GM23338 (cell line): ENCODE results near the gene DPY19L1. TPM values are rescaled to one million over a fixed set of nuclear protein-coding genes. Genes with fewer than 3 reads are reported as not detected.

ENCODE experiments used
- ATAC-seq: fragments of 200-7000 bp; cut with Tn5 transposase; 3 replicates; pipeline ENCODE4 v1.9.1; 2020
- DNase-seq: peaks from one replicate; pipeline ENCODE4 v3.0.0-alpha.2; 2015; ENCODE audit warnings: low spot score
- H2AFZ ChIP-seq: fragments of 200-600 bp; sonication (generic); 2 replicates; pipeline ENCODE4 v1.8.0; 2016; ENCODE audit warnings: antibody characterized with exemption, mild to moderate bottlenecking, moderate library complexity
- H3F3A ChIP-seq: fragments of 200-600 bp; sonication (generic); replicated peaks from 2 replicates; pipeline ENCODE4 v1.8.0; 2017; ENCODE audit warnings: antibody characterized with exemption, mixed run types, low read depth
- H3K27ac ChIP-seq: fragments of 200-600 bp; sonication (generic); 2 replicates; pipeline ENCODE4 v1.6.1; 2016; ENCODE audit warnings: low read depth
- H3K27me3 ChIP-seq: fragments of 200-600 bp; sonication (generic); 2 replicates; pipeline ENCODE4 v1.8.0; 2016; ENCODE audit warnings: mild to moderate bottlenecking, mixed run types, moderate library complexity; ENCODE audit not compliant: insufficient read depth
- H3K36me3 ChIP-seq: fragments of 200-600 bp; sonication (generic); 2 replicates; pipeline ENCODE4 v1.8.0; 2016; ENCODE audit warnings: mild to moderate bottlenecking; ENCODE audit not compliant: insufficient read depth
- H3K4me1 ChIP-seq: fragments of 200-600 bp; sonication (generic); 2 replicates; pipeline ENCODE4 v1.8.0; 2016; ENCODE audit warnings: mild to moderate bottlenecking, moderate library complexity; ENCODE audit not compliant: insufficient read depth
- H3K4me2 ChIP-seq: fragments of 200-600 bp; sonication (generic); 2 replicates; pipeline ENCODE4 v1.7.1; 2017; ENCODE audit warnings: mixed run types
- H3K4me3 ChIP-seq: fragments of 200-600 bp; sonication (generic); 2 replicates; pipeline ENCODE4 v1.6.1; 2016; ENCODE audit warnings: mixed run types
- H3K79me2 ChIP-seq: fragments of 200-600 bp; sonication (generic); replicated peaks from 2 replicates; pipeline ENCODE4 v1.8.0; 2017; ENCODE audit warnings: mild to moderate bottlenecking; ENCODE audit not compliant: insufficient read depth
- H3K9me2 ChIP-seq: fragments of 200-600 bp; sonication (generic); 2 replicates; pipeline ENCODE4 v1.8.0; 2017; ENCODE audit not compliant: insufficient read depth
- H4K20me1 ChIP-seq: fragments of 200-600 bp; sonication (generic); replicated peaks from 2 replicates; pipeline ENCODE4 v1.8.0; 2017; ENCODE audit warnings: mild to moderate bottlenecking; ENCODE audit not compliant: insufficient read depth
- H3K27ac Mint-ChIP-seq: 2 replicates; pipeline ENCODE4 v1.8.0; 2020; ENCODE audit warnings: inconsistent platforms, mild to moderate bottlenecking, moderate library complexity, mixed read lengths
- H3K27me3 Mint-ChIP-seq: 3 replicates; pipeline ENCODE4 v1.8.0; 2022; ENCODE audit warnings: low read depth, mild to moderate bottlenecking, moderate library complexity, mixed read lengths, inconsistent platforms; ENCODE audit not compliant: insufficient read depth, poor library complexity
- H3K36me3 Mint-ChIP-seq: 3 replicates; pipeline ENCODE4 v1.8.0; 2021; ENCODE audit warnings: low read depth, mild to moderate bottlenecking, inconsistent platforms, moderate library complexity, mixed read lengths
- H3K4me1 Mint-ChIP-seq: 3 replicates; pipeline ENCODE4 v1.8.0; 2020; ENCODE audit warnings: mild to moderate bottlenecking, inconsistent platforms, mixed read lengths
- H3K4me3 Mint-ChIP-seq: 3 replicates; pipeline ENCODE4 v1.8.0; 2021; ENCODE audit warnings: moderate library complexity, mild to moderate bottlenecking, inconsistent platforms, mixed read lengths
- H3K9me3 Mint-ChIP-seq: 3 replicates; pipeline ENCODE4 v1.8.0; 2020; ENCODE audit warnings: moderate library complexity, mild to moderate bottlenecking, inconsistent platforms, mixed read lengths
- EZH2 ChIP-seq: fragments of 200-600 bp; sonication (generic); IDR thresholded peaks from one replicate; pipeline ENCODE4 v1.8.0; 2017; ENCODE audit warnings: antibody characterized with exemption, mild to moderate bottlenecking, low read depth; ENCODE audit not compliant: unreplicated experiment
- REST ChIP-seq: IDR thresholded peaks from one replicate; pipeline ENCODE4 v1.6.1; 2018; ENCODE audit warnings: antibody characterized with exemption; ENCODE audit not compliant: unreplicated experiment
- STAT1 ChIP-seq: IDR thresholded peaks from one replicate; pipeline ENCODE4 v1.6.1; 2016; ENCODE audit warnings: antibody characterized with exemption; ENCODE audit not compliant: unreplicated experiment
- ZNF462 ChIP-seq: fragments of 250-450 bp; sonication (Bioruptor Pico); IDR thresholded peaks from 2 replicates; pipeline ENCODE4 v1.5.0; 2020; ENCODE audit warnings: mild to moderate bottlenecking, moderate library complexity
- polyA plus RNA-seq: library from polyadenylated mRNA; unstranded; fragments of >200 nt; fragmentation: Nextera tagmentation; extraction: Ambion mirVana; gene quantifications from 2 replicates; pipeline ENCODE4 v1.2.1, GENCODE V29; 2016
- total RNA-seq: library from RNA; depleted of rRNA; stranded (reverse); fragments of >200 nt; shearing (Covaris generic); gene quantifications from 2 replicates; pipeline ENCODE4 v1.2.3, GENCODE V29; 2014

Gene DPY19L1
- total and polyA plus RNA-seq, 2 experiments from 2014 or later = 4.4 to 20.2 TPM

GRCh38 chr7:35011085-35011484, 26.2 kb downstream of the DPY19L1 start:
- H3K79me2 ChIP-seq = no peaks in the 10 kb centered on the region
- H3K4me3 ChIP-seq = no peak overlapping the region
- DNase-seq = no peak
- Mint-ChIP-seq H3K4me3 (no peak overlapping the region), H3K36me3 (peaks cover 17% of the 10 kb centered on the region), H3K4me1 (peaks cover 21% of the 10 kb centered on the region), H3K27me3 (peaks cover 3% of the 10 kb centered on the region), H3K9me3 (no peaks in the 10 kb centered on the region), H3K27ac (no peak overlapping the region)
- TF ChIP-seq STAT1 (no peak), ZNF462 (CRISPR knock-in tag) (no peak)
- no peak overlapping the region for H2AFZ ChIP-seq
- no peaks in the 10 kb centered on the region for H3K27me3 ChIP-seq
- peaks cover 4% of the 10 kb centered on the region for H3K4me1 ChIP-seq
- H4K20me1 ChIP-seq = no peaks in the 10 kb centered on the region
- H3K4me2 ChIP-seq = no peak overlapping the region
- H3K36me3 ChIP-seq = peaks cover 8% of the 10 kb centered on the region; the same call in 1 of the 2 replicates
- H3K9me2 ChIP-seq = no peaks in the 10 kb centered on the region; the same call in 1 of the 2 replicates
- no peaks in the 10 kb centered on the region for H3F3A ChIP-seq
- no peak overlapping the region for H3K27ac ChIP-seq
- no peak for ATAC-seq

GRCh38 chr7:35007768-35008167, 29.5 kb downstream of the DPY19L1 start:
- peaks cover 6% of the 10 kb centered on the region for H3K27me3 Mint-ChIP-seq
- Histone ChIP-seq H4K20me1 (no peaks in the 10 kb centered on the region), H3K79me2 (no peaks in the 10 kb centered on the region), H3K27ac (no peak overlapping the region), H3K36me3 (peaks cover 8% of the 10 kb centered on the region; the same call in 1 of the 2 replicates), H3F3A (no peaks in the 10 kb centered on the region), H3K4me3 (no peak overlapping the region), H3K4me1 (0 out of 2 replicates have a peak, but pooled peaks cover 5% of the 10 kb centered on the region), H3K9me2 (no peaks in the 10 kb centered on the region), H3K4me2 (no peak overlapping the region), H2AFZ (no peak overlapping the region), H3K27me3 (no peaks in the 10 kb centered on the region)
- peaks cover 12% of the 10 kb centered on the region for H3K36me3 Mint-ChIP-seq
- H3K4me1 Mint-ChIP-seq = peaks cover 19% of the 10 kb centered on the region
- no peak for DNase-seq
- H3K4me3 Mint-ChIP-seq = no peak overlapping the region
- no peaks in the 10 kb centered on the region for H3K9me3 Mint-ChIP-seq
- H3K27ac Mint-ChIP-seq = no peak overlapping the region
- ATAC-seq = no peak
- TF ChIP-seq EZH2 (no peak), REST (no peak)
